NCI-H1092 treated with DMSO at 0.1 percent for 48 hours (cell line): Measurements from ENCODE around the gene SLC15A5.

Experiments
- DNase-seq: peaks from one replicate; lab custom pipeline; 2025; lab: John Stamatoyannopoulos, UW

Gene SLC15A5, protein sequence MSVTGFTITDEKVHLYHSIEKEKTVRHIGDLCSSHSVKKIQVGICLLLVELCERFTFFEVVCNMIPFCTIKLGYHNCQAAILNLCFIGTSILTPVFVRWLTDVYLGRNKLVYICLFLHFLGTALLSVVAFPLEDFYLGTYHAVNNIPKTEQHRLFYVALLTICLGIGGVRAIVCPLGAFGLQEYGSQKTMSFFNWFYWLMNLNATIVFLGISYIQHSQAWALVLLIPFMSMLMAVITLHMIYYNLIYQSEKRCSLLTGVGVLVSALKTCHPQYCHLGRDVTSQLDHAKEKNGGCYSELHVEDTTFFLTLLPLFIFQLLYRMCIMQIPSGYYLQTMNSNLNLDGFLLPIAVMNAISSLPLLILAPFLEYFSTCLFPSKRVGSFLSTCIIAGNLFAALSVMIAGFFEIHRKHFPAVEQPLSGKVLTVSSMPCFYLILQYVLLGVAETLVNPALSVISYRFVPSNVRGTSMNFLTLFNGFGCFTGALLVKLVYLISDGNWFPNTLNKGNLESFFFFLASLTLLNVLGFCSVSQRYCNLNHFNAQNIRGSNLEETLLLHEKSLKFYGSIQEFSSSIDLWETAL

DNA sequence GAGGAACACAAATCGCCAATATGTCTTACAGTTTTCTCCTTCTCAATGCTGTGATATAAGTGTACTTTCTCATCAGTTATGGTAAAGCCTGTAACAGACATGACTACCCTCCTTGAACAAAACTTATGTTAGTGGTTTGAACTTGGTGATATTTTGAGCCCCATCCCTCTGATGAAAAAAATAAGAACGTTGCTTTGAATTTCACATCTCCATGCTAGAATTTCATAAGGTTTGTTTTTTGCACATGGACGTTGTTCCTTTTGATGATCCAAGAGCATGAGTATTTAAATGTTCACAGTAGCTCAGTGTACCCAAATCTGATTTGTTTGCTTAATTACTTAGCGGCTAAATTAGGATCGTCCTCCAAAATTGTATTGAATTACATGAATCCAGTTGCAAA, at the start of gene SLC15A5:
TSS of gene SLC15A5 (minus strand) at position 101 of the 400 bp plus-strand sequence. CDS start at position 101, 0 bp downstream.
- DNase-seq = no peak

DNA sequence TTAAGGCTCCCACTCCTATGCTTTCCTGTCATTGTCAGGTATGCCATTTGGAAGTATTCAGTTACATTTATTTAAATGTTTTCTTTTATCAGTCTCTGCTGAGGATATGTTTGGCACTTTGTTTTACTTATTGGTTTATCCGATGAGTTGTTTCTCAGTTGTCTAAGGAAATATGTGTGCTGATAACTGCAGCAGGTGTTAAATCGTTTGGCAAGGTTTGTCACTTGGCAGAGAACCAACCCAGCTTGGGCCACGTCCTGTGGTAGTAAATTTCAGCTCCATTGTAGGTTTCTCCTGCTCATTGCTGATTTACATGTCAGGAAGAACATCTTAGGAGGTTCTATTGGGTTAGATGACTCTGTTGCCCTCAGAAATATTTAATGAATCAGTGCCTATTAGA, 47.9 kb upstream of the SLC15A5 start:
- DNase-seq = peak; percentile 86

DNA sequence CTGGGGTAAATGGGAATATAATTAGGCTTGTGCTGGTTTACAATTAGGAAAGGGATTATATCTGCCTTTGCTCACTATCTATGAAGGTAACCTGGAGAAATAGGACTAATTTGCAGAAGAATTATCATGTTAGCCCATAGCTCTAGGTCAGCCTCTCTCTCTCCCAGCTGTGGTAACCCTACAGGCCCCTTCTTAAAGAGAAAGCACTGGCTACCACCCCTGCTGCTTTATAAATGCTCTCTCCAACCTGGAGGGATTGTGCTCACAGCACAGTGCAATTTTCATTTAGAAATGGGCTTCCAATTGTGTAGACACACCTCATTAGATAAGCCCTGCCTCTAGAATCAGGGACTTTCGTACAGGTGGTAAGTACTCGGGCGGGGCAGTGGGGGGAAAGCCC, 47.3 kb upstream of the SLC15A5 start:
- DNase-seq = peak; percentile 53

DNA sequence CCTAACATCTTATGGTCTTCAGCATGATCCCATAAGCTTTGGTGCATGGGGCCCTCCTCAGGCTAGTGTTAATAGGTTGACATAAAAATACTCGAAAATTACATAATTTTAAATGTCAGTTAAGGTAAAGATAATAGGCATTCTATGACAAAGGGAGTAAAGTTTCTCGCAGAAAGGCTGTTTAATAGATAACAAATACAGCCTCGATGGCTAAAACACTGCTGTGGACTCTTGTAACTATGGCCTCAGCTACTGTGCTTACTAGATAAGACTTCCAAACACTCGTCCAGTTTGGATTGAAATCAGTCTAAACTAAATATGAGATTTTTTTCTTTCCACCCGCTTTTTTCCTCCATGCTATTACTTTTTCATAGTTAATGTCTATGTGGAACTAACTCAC, 46.8 kb upstream of the SLC15A5 start:
- no peak for DNase-seq

DNA sequence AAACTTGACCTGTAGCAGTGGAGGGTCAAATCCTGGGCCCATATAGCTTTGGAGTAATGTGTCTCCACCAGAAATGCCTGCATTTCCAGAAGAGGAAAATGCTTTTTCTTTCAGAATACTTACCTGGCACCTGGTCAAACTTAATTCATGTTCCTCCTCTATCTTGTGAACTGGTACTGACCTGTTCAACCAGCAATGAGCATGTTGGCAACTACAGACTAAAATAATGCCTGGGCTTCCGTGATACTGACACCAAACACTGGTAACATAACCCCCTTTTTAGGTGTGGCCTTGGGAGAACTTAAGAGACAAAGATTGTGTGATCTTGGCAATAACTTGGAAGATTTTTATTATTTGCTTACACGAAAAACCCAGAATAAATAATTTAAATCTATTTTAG, 46.2 kb upstream of the SLC15A5 start:
- no peak for DNase-seq

DNA sequence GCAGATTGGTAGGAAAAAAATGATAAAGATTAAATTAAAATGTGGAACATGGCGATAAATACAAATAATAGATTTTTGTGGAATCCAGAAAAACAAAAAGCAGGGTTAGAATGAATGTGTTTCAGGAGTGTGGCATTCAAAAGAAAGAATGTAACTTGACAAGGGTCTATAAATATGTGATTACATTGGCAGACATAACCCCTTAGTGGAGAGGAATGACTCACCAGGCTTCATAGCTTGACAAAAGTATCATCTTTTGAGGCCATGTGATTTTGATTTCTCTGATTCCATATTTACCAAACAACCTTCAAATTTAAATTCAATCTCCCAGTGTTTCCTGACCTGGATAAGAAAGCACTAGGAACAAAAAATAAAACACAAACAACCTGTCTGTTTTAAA, 45.5 kb upstream of the SLC15A5 start:
- DNase-seq = no peak

DNA sequence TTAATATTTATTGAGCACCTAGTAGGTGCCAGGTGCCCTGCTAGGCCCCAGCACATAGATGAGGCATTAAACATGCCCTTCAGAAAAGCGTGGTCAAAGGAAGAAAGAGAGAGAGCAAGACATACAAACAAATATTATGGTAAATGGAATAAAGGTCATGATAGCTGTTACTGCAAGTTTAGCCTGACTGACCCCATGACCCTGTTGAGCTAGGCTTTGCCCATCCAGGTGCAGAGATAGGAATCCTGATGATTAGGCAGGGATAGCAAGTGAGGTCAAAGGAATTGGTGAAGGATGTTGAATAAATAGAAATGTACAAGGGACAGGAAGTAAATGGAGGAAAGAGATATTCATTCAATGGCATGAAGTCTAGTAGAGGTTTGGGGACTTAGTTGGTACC, 33.4 kb upstream of the SLC15A5 start:
- DNase-seq = no peak

DNA sequence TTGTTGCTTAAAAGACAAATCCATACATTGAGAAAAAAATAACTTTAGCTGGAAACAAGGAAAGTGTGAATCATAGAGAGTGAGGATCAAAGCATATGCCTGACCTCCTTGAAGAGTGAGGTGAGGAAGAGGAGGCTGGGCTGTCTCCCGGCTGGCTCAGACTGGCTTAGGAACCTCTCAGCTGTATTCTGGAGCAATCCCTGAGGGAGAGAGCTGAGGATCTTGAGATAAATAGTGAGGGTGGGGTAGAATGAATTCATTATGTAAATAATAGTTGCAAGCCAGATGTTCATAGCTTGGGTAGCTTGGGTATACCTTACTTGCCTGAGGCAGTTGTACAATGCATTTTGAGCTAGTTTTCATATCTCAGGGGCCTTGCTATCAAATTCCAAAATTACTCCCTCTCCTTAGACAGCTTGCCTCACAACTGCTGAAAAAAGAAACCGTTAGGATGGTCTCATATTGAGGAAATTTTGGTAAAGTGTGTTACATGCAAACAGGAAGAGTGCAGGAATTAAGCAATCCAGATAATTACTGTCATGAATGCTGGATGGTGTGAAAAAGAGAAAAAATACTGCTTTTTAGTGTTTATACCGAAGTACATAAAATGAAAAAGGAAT, 30.5 kb upstream of the SLC15A5 start:
- DNase-seq = no peak

DNA sequence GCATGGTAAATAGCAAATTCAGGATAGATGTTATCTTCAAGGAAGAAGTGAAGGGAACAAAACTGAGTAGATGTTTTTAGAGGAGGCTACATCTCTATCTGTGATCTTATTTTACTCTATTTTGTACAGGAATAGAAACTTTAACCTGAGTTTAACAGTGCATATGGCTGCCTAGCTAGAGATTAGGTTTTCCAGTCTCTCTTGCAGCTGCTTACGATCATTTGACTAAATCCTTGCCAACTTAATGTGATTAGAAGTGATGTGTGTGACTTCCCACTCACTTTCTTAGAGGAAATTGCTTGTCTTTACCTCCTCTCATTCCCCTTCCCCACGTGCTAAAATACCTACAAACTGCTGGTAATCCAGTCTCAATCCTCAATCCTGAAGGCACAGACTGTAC, 26.5 kb upstream of the SLC15A5 start:
- no peak for DNase-seq

DNA sequence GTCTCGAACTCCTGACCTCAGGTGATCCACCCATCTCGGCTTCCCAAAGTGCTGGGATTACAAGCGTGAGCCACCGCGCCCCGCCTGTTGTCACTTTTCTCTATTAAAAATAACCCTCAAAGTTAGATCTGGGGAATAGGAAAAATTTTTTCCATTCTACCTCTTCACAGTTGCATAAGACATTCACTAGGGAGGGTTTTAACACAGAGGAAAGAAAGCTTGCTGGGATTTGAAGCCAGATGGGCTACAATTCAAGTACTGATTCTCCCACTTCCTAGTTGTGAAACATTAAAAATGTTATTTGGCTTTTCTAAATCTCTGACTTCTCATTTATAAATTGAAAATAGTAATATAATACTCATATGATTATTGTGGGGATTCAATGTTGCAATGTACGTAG, 23.3 kb upstream of the SLC15A5 start:
- DNase-seq = no peak

DNA sequence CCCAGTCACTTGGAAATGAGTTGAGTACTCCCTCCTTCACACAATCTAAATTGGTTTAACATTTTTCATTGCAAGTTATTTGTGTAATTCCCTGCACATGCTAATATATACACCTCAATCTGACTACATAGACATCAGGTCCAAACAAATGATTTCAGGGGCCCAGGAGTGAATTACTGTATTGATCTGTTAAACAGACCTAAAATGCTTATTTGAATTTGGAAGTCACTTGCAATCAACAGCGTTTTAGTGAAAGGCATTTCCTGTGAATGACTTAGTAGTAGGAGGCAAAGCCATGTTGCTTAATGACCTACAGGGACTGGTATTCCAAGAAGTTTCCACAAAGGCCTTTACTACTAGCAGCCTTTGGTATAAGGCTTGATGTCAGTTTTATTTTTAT, 22.6 kb upstream of the SLC15A5 start:
- no peak for DNase-seq

DNA sequence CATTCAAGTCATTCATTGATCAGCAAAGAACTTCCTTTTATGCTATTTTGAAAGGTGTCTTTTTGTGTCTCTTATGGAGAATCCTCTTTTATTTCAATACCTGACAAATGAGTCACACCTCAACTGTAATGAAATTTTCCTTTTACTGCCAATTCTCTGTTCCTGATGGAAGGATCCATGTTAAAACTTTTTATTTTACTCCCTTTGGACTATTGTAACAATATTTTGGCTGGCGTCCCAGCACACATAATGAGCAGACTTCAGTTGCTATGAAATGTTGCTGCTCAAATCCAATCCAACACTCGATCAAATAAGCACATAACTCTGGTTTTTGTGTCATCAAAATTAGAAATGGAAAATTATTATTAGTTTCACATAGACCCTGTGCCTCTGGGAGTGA, 21.9 kb upstream of the SLC15A5 start:
- DNase-seq = no peak

DNA sequence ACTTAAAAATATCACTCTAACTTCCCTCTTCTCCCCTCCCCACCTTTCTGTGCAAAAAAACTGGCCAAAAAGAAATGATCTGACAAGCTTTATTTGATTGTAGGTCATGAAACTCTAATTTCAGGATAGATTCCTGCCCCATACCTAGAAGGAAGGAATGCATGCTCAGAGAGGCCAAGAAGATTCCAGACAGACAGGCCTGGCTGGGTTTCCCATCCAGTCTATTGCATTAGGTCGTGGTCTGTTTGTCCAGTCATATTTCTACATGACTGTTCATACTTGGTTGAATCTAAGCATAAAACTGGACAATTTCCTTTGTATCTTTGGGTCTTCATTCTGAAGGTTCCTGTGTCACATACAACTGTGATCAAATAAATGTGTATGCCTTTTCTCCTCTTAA, 20.0 kb upstream of the SLC15A5 start:
- no peak for DNase-seq

DNA sequence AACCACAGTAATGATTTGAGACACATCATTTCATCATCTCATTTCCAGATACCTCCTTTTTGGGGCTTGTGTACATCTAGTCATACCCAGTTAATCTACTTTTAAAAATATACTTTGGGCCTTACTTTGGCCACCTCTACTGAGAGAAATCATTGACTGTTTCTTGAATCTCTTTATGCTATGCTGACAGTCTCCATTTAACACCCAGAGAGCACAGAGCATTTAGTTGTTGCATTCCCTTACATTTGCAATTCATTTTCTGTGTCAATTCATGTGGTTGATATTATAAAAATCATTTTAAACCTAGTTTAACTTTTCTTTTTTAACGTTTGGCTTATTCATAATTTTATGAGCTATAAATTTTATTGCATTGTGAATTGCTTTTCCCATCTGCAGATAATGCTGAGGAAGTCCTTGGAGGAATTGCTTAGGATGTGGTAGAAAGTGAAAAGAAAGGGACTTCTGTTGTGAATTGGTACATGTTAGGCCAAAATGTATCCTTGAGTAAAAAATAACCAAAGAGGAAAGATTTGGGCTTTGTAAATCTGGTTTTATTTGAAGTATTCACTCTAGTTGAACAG, 17.0 kb upstream of the SLC15A5 start:
- DNase-seq = no peak

DNA sequence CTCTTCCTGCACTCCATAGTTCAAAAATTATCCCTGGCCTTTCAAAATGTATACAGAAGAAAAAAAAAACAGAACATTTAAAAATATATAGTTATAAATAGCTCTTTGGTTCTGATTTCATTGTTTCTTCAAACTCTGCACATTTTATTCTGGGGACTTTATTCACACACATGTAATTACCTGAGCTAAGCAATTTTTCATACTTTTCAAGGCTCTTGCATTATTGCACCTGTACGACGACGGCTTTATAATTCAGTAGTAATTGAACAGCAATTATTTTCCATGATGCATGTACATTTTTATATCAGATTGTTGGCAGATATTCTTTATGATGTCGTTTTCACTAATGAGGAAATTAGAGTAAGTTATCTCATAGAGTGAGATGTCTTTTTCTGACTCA, 13.5 kb upstream of the SLC15A5 start:
- DNase-seq = no peak

DNA sequence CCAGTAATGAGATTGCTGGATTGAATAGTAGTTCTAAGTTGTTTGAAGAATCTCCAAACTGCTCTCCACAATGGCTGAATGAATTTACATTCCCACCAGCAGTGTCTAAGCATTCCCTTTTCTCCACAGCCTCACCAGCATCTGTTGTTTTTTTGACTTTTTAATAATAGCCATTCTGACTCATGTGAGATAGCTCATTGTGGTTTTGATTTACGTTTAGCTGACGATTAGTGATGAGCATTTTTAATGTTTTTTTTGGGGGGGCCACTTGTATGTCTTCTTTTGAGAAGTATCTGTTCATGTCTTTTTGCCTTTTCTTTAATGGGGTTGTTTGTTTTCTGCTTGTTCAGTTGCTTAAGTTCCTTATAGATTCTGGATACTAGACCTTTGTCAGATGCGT, 8.1 kb upstream of the SLC15A5 start:
- DNase-seq = no peak

DNA sequence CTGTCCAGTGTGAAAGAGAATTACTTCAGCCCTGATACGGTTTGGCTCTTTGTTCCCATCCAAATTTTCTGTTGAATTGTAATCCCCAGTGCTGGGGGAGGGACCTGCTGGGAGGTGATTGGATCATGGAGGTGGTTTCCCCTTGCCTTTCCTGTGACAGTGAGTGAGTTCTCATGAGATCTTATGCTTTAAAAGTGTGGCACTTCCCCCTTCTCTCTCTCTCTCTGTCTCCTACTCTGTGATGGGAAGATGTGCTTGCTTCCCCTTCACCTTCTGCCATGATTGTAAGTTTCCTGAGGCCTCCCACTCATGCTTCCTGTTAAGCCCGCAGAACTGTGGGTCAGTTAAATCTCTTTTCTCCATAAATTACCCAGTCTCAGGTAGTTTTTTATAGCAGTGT, 5.5 kb upstream of the SLC15A5 start:
- no peak for DNase-seq

DNA sequence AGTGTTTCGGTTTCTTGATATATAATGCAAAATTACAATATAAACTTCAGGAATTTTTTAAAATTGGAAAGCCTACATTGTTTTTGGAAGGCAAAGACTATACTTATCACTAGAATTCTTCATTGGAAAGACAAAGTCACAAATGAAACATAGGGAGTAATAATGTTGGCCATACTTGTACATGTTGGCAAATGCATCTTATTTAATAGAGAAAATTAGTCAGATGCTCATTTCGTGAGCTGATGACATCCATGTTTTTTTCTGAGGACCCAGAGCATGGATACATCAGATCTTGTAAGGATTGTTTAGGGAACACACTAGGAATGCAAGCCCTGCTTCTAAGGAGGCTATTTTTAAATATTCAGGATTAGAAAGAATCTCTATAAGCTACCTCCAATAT, 4.6 kb upstream of the SLC15A5 start:
- DNase-seq = no peak

DNA sequence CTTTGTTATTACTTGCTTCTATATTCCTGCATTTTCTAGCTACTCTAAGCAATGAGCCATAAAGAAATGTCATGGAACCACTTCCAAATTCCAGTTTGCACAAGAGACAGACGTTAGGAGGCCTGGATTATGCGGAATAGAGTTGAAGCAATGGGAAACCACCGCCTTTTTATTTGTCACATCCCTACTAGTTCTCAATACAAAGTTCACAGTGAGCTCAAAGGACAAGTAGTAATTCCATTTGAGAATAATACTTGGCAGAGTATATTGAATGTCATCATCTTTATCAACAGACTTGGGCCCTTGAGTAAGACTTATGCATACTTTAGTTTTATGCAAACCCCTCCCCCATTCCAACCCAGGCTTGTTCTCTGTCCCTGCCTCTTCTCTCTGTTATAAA, 3.7 kb upstream of the SLC15A5 start:
- no peak for DNase-seq

DNA sequence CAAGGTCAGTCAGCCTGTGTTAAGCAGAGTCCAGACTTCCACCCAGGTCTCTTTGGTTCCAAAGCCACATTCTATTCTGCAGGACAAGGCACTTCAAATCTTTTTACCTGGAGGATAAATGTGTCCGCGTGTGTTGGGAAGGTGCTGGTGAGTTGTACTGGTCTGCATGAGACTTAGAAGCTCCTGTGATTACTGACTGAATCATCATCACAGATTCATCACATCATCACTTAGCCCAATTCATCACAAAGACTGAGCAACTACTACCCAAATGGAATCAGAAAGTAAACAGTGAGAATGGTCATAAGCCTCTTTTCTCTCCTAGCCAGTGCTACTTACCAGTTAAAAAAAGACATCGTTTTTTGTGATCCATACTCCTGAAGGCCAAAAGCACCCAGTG, 5.3 kb downstream of the SLC15A5 start:
- no peak for DNase-seq

DNA sequence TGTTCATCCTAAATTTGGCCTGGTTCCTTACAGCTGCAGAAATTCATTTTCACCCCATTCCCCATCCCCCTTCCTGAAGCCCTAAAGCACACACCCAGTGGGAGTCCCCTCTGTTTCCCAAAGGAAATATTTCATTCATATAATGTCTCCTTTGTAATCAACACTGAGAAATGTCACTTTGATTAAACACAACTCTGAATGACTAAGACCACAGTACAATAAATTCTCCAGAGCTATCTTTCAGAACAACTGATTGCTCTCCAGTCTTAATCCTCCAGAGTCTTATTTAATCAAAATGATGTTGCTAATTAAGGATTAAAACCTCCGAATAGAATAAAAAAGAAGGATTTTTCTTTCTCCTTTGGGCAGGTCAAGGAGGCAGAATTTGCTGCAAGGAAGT, 6.4 kb downstream of the SLC15A5 start:
- DNase-seq = no peak

DNA sequence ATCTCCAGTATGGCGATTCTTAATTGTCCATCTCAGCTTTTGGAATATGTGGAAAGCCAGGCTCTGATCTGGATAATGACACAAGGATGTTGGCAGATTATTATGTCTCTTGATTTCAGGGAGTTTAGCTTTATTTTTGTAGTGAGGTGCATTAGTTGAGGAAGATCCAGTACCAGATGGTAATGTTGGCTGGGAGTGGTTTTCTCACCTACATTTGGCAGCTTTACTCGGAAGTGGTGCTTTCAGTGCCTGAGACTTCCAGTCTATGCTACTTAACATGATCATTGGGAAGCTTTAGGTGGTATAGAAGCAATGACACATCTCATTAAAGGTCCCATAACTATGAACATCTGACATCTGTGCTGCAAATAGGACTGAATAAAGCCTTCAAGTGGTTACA, 7.5 kb downstream of the SLC15A5 start:
- DNase-seq = no peak

DNA sequence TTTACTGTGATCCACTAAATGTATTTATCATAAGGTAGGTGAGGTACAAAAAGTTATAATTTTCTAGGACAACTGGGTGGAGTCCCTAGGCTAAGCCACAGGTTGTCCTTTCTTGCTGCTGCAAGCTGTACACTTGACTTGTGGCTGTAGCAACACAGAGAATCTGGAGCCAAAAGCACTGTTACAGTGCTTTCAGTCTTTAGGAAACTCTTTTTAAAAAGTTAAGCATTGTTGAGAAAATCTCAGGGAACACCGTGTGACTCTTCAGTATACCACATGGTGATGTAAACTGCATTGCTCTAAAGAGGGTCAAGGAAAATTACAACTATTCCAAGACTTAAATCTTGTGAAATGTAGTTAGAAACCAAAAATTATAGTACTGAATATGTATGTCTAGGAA, 11.4 kb downstream of the SLC15A5 start:
- no peak for DNase-seq
